A172 (cell line): ENCODE data around the gene LRRC1. TPM values are rescaled to one million over a fixed set of nuclear protein-coding genes. Genes with fewer than 3 reads are reported as not detected.
A peak's percentile ranks its signal among the peaks of the same experiment; 100 is the strongest.

Experiments
- DNase-seq: peaks from one replicate; pipeline ENCODE4 v3.0.0-alpha.2; 2015; ENCODE audit warnings: low spot score
- total RNA-seq: library from RNA; depleted of rRNA; stranded (reverse); fragments of >200 nt; shearing (Covaris generic); gene quantifications from 2 replicates; pipeline ENCODE4 v1.2.3, GENCODE V29; 2014

The LRRC1 gene
- total RNA-seq, 1 experiment from 2014 or later = 13.3 TPM

DNA sequence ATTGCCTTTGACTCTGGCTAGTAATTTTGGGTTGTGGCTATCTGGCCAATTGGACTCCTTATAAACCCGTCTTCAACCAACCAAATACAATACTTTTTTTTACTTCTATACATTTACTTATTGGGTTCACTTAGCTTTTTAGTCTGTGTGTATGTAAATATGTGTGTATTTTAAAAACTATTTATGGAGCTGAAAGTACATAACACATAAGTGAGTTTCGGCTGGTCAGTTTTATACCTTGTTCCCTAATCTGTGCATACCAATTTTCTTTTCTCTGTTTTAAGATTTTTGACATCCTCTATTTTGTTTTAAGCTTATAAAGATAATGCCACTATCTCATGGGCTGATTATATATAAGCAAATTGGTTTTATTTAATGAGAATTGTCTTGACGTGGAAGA, 129.5 kb downstream of the LRRC1 start:
- DNase-seq = no peak

DNA sequence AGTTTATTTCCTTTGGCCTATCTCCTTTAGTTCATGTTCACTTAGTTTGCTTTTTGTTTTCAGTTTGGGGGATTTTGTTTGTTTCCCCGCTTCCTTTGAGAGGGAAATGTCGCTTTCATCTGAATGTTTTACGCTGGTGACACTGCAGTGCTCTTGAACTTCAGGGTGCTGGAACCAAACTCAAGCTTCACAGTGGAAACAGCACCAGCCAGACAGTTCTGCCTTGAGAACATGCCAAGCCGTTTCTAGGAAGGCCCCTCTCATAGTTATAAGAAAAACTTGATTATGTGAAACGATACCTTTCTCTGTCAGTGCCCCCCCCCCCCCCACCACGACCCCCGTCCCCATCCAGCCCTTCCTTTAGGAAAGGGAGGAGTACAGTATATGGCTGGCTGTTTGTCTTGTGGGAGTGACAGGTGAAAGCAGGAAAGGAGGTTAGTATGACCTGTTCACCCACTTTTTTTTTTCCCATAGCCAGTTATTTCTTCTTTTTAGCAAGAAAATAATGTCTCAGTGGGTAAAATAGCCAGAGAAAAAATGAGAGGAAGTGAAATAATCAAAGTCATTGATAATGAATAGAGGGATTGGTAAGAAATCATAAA, 130.1 kb downstream of the LRRC1 start:
- DNase-seq = no peak

DNA sequence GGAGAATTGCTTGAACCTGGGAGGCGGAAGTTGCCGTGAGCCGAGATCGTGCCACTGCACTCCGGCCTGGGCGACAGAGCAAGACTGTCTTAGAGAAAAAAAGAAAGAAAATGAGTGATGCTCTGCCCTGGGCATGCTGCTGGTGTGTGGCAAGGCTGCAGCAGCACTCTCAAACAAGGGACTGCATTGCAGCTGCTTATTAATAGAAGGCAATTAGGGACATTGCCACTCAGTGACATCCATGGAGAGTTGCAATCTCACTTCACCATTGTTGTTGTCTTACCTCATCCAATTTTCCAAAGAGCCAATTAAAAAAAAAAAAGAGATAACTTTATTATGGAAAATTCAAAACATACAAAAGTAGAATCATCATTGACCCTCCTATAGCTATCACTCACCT, 131.1 kb downstream of the LRRC1 start:
- no peak for DNase-seq

DNA sequence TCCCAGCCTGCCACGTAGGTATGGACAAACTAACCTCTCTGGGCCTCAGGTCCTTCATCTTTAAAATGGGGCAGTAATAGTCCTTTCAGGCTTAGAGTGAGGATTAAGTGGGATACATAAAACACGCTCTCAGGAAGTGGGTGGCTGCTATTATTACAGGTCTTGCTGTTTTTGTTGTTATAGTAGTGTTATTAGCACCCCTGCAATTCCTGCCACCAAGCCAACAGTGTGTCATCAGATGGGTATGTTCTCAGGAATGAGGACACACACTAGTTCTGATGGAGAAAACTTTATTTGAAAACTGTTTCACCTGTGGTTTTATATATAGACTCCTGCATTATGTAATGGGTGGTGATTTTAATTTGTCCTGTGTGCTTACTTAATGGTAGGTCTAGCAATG, 131.7 kb downstream of the LRRC1 start:
- DNase-seq = peak; percentile 75

DNA sequence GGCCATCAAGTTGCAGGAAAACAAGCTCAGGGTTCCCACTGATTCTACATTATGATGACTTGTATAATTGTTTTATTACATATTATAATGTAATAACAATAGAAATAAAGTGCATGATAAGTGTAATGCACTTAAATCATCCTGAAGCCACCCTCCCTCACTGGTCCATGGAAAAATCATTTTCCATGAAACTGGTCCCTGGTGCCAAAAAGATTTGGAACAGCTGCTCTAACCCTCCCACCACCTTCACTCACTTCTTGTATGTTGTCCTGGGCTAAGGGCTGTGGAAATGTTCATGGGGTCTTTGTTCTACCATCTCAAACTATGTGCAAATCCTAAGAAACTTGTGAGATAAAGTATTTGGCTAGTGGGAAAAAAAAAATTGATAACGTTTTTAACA, 133.8 kb downstream of the LRRC1 start:
- no peak for DNase-seq

DNA sequence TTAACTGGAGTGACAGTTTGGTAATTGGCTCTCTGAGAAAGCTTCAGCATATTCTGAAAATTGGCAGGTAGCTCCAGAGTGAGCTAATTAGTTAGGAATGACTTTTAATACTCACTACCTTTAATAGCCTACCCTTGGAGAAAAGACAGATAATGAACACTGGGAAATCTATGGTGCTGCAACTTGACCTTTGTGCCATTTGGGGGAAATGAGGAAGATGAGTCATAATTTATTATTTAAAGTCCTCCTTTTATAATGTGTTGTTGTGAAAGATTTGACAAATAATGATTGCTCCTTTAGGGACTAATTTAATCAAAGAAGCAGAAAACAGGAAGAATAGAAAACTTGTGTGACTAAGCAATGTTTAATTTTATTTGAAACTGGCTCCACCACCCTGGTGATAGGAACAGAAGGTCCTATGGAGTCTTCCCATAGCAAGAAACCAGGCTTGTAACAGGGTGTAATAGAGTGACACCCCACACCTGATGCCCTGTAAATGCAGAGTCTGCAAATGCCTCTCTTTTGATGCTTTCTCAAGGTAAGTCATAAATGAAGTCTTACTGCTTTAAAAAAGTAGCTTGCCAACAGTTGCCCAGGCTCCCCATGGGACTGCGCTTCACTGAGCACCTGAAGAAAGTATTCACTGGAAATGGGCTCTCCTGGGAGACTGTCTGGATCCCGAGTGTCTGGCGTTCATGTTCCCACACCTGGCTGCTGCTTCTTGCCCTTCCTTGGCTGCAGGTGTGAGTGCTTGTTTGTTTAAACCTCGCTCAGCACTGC, 134.4 kb downstream of the LRRC1 start:
- DNase-seq = peak; percentile 69

DNA sequence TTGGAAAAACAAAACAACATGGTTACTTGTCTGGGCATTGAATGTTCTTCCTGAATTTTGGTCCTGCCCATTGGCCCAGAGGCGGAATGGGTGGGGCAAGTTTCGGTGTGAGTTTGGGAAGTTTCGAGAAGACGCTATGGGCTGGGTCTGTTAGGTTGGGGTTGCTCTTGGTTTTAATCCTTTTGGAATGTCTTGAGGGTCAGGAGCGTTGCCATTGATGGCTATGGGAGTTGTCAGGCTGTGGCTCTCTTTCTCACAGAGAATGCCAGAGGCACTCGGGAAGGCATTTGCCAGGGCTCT, 135.0 kb downstream of the LRRC1 start:
- no peak for DNase-seq

DNA sequence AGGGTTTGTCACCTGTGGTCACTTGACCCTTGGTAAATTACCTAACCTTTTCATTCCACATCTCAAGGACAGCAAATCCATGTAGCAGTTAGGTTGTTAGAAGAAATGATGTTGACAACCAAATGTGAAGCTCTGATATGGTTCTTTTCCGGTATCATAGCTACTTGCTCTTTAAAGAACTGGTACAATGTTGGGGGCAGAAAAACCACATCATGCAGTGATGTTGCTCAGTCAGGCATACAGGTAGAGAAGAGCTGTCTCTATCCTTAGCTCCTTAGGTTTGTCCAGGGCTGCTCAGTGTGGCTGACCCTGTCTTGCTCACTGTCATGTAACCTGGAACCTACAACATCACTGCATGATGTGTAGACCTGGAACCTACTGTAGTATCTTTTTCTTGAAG, 135.5 kb downstream of the LRRC1 start:
- no peak for DNase-seq

DNA sequence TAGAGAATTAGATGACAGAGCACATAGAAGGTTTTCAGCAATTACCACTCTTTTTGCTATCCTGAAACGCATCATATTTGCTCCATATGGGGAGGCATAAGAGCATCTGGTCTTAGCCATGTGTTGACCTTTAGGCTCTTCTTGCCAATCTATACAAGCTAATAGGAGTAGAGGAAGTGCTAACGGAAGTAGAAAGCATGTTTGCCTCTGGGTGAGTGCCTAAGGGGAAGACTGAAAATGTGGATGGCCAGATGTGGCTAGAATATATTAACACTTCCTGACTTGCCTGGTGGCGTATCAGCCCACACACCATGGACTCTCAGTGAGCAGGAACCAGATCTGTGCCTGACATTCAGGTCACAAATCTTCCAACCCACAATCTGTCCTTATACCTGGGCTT, 136.3 kb downstream of the LRRC1 start:
- no peak for DNase-seq

DNA sequence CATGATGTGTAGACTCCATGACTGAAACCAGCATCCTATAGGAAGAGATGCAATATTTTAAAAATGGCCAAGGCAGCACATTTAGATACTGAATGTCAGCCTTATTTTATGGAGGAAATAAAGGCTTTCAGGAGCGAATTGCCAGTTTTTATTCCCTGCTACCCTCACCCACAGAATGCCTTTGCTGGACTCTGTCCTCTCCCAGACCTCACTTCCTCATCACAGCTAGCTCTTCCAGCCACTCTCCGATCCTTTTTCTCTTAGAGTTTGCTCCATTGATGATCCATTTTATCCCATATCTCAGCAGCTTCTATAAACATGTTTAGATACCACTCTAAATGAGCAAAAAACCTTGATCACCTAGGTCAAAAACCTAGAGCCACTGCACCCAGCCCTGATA, 137.7 kb downstream of the LRRC1 start:
- DNase-seq = no peak

DNA sequence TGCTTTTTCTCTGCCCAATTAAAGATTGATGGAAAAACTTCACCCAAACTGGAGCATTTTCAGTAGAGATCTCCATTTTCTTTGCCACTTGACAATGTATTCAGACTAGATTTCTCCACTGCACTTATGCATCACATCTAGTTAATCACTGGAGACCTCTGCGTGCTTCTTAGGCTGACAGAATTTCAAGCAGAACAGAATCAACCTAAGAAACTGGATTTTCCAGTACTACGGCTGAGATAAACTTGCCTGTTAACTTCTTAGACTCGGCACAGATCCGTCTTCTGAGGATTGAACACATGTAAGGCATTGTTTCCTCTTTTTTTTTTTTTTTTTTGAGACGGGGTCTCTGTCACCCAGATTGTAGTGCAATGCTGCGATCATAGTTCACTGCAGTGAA, 139.2 kb downstream of the LRRC1 start:
- no peak for DNase-seq

DNA sequence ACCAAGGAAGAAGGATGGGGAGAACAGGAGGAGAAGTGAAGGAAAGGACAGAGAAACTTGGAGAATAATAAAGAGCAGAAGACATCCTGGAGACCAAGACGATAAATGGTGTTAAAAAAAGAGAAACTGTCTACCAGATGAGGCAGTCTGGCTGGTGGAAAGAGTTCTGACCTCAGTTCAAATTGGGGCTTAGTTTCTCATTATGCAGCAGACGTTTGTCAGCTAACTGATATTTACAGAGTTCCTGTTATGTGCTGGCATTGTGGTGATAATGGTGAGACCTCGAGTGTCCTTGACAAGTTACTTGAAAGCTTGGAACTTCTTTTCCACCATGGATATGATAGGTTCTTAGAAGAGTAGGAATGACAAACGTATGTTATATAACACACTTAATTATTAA, 142.7 kb downstream of the LRRC1 start:
- no peak for DNase-seq

DNA sequence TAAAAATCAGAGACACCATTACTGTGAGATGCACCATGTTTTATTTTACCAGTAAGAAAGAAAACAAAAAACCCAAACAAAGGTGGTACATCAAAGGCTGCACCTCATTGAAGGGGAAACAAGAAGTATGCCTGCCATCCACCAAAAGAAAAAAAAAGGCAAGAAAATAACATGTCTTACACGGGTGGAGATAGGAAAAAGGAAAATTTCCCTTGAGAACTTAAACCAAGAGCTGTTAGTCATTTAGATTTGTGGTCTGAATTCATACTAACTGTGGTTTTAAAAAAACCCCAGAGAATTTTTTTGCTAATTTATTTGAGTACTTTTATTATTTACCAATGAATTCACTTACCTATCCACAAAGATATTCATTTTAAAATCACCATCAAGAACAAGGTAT, 144.0 kb downstream of the LRRC1 start:
- peak; percentile 21 for DNase-seq

DNA sequence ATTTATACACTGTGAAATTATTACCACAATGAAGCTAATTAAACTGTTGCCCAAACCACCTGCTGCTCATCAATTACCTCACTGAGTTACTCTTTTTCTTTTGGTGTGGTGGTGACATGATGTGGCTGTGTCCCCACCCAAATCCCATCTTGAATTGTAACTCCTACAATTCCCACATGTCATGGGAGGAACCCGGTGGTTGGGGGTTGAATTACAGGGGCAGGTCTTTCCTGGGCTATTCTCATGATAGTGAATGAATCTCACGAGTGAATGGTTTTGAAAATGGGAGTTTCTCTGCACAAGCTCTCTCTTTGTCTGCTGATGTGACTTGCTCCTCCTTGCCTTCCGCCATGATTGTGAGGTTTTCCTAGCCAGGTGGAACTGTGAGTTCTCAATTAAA, 145.0 kb downstream of the LRRC1 start:
- DNase-seq = no peak

DNA sequence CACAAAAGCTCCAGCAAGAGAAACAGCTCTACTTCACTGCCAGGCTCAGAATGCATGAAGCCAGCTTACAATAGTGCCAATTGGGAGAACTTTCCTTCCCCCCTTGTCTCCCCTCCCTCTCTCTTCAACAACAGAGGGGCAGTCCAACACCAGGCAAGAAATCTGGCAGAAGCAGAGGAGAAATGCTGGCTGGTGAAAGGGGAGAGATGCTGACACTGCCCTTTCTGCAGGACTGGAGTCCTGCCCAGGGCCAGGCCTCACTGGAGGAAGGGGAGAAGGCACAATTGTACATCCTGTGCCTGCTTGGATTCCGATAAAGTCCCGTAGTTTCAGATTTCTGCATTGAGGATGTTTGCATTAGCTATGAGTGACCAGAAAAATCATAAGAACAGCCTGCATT, 148.6 kb downstream of the LRRC1 start:
- no peak for DNase-seq

DNA sequence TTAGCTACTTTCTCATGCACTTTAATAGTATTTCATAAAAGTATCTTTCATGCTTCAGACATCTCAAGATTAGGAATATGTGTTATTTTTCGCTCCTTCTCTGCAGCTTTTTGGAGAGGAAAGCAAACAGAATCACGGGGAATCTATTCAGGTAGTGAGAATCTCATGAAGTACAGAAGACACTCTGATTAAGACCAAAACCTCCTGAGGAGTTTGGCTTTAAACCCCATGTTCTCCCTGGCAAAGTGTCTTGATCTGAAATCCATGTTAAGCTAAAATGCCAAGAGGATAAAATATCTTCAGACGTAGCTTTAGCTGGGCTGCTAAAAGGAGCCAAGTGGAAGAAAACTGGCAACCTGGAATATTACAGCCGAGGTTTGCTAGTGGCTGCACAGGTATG, 149.3 kb downstream of the LRRC1 start:
- DNase-seq = no peak

DNA sequence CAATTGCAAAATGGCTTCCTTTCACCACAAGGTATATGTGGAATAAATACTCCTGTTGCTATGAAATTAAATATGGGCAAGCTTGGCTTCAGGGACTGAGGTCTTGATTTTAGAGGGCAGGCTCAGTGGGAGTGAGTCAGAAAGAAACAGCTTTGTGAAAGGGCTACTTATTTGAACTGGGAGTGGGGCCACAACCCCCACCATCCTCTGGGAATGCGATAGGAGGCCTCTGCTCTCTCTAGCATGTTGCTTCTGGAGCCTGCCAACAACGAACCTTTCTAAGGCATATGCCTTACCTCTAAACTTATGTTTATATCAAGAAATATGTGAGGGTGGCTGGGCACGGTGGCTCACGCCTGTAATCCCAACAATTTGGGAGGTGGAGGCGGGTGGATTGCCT, 149.7 kb downstream of the LRRC1 start:
- no peak for DNase-seq

DNA sequence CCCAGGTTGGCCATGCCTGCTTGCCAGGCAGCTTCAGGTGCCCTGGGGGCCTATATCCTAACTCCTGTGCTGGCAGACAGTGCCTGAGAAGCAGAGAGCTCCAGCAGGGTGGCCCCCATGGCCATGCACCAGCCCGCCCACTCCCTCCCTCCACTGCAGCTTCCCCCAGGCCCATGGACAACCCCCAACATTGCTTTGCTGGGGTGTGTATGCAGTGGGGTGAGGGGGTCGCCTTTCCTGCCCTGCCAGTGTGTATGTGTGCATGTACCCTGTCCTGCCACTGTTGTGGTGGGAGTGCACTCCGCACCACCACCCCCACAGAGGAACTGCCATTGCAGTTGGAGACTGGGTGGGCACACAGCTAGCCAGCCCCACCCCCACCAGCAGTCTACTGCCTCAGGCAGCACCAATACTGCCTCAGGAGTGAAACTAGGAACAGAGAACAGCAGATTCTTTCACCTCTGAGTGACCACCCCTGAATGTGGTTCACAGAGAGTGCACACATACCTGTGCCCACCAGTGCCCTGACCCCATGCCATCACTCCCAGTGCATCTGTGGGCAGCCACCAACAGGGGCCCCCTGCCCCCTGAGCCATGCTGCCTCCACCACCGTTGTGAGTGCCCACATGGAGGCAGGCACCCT, 151.1 kb downstream of the LRRC1 start:
- DNase-seq = no peak

DNA sequence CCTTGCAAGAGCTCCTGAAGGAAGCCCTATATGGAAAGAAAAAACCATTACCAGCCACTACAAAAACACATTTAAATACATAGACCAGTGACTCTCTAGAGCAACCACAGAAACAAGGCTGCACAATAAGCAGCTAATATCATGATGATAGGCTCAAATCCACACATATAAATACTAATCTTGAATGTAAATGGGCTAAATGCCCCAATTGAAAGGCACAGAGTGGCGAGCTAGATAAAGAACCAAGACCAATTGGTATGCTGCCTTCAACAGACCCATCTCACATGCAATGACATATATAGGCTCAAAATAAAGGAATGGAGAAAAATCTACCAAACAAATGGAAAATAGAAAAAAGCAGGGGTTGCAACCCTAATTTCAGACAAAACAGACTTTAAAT, 153.0 kb downstream of the LRRC1 start:
- no peak for DNase-seq

DNA sequence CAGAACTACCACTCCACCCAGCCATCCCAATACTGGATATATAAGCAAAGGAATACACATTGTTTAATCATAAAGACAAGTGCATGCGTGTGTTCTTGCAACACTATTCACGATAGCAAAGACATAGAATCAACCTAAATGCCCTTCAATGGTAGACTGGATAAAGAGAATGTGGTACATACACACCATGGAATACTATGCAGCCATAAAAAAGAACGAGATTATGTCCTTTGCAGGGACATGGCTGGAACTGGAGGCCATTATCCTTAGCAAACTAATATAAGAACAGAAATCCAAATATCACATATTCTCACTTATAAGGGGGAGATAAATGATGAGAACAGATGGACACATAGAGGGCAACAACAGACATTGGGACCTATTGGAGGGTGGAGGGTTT, 156.6 kb downstream of the LRRC1 start:
- DNase-seq = no peak

DNA sequence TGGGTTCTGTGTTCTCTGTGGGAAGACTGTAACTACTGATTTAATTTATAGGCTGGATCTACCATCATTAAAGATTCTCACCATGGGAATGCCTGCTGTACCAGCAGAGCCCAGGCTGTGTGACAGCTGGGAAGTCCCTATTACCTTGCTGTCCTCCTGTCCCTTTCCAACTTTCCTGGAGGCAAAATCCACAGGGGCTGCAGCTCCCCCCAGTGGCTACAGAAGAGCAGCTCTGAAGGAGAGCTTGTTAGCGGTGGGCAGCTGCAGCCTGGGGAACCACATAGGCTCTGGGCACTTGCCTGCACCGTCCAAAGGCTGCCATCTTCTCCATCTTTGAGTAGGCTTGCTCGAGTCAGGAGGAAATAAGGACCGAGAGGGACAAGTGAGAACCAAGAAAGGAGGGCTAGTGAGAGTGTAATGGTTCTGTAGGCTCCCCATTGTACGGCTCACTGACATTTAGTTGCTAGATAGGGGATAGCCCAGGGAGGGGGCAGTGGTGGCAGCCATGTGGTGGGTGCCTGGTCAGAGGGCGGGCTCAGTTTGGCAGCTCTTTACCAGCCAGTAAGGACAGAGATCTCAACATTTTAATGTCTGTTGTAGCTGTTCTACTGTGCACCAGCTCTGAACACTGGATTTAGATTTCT, 161.4 kb downstream of the LRRC1 start:
- DNase-seq = peak; percentile 53

DNA sequence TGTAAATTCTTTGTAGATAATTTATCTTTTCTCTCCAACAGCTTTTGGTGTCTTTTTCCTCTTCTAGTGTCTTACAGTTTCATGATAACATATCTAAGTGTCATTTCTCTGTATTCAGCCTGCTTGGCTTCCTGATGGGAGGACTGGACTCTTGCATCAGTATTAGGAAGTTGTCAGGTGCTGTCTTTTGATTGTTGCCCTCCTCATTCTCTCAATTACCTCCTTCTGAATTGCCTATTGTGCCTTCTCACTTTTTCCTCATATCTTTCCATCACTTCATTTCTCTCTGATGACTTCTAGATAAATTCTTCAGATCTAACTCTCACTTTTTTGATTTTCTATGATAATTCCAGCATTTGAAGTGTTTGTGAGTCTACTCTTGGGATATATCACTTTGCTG, 162.0 kb downstream of the LRRC1 start:
- no peak for DNase-seq

DNA sequence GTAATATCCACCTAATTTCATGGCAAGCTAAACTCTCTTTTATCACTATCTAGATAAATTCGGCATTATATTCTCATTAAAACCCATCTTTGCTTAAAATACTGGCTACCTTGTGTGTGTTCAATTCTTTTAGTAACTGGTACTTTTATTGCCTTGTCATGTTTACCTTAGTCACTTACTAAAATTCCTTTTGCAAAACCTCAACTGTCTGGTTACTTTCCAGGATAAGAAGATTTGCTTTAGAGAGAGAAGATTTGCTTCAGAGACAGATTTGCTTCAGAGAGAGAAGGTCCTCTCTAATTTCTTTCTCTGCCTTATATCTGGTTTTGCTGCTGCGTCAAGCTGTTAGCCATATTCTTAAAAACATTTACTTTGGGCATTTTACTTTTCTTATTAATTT, 164.9 kb downstream of the LRRC1 start:
- peak; percentile 69 for DNase-seq
